GM23338 (cell line): ENCODE measurements around the gene FLNA.

ENCODE experiments used
- CREB1 ChIP-seq: fragments of 250-450 bp; sonication (Bioruptor Pico); IDR thresholded peaks from 2 replicates; pipeline ENCODE4 v1.5.0; 2020; ENCODE audit warnings: low read depth, mild to moderate bottlenecking, moderate library complexity
- CTCF ChIP-seq, 2 experiments: fragments of 200-600 bp in 1 of 2; sonication (generic) in 1 of 2; conservative IDR thresholded peaks; 2 replicates each; pipeline versions ENCODE4 v1.5.1 to v1.6.1; 2016 to 2017; ENCODE audit warnings: antibody characterized with exemption in 2 of 2, low read depth in 2 of 2, mild to moderate bottlenecking in 2 of 2, moderate library complexity in 1 of 2
- POLR2AphosphoS5 ChIP-seq: IDR thresholded peaks from 2 replicates; pipeline ENCODE4 v1.6.1; 2016; ENCODE audit warnings: antibody characterized with exemption, low read depth

- TF ChIP-seq CTCF (conservative IDR thresholded peaks at IDR 0.05; ENCODE audit: low read depth in 2 of 2), result no peak
- TF ChIP-seq CREB1, result no peak
- no peak for TF ChIP-seq POLR2AphosphoS5
Measured at GRCh38 chrX:154322890-154323289, 51.5 kb downstream of the FLNA start.
